Neural crest cell (in vitro differentiated cells): ENCODE results near the gene ELOVL7. TPM values are rescaled to one million over a fixed set of nuclear protein-coding genes. Genes with fewer than 3 reads are reported as not detected.
"Not testable (repeated sequence)": the region's sequence is repeated elsewhere in the genome, so short reads cannot be mapped to it uniquely, and the experiment has no call there.

ENCODE experiments used
- DNase-seq: peaks from one replicate; pipeline ENCODE4 v3.0.0; 2021; ENCODE audit warnings: low read depth, mixed read lengths, low spot score
- H3K27ac Mint-ChIP-seq: one replicate; pipeline ENCODE4 v1.8.0; 2021; ENCODE audit warnings: mild to moderate bottlenecking, mixed read lengths; ENCODE audit not compliant: unreplicated experiment
- H3K27me3 Mint-ChIP-seq: 2 replicates; pipeline ENCODE4 v1.8.0; 2021; ENCODE audit warnings: low read depth, mild to moderate bottlenecking, mixed read lengths
- H3K36me3 Mint-ChIP-seq: 2 replicates; pipeline ENCODE4 v1.8.0; 2021; ENCODE audit warnings: low read depth, mild to moderate bottlenecking, mixed read lengths
- H3K4me1 Mint-ChIP-seq: 2 replicates; pipeline ENCODE4 v1.8.0; 2021; ENCODE audit warnings: mixed read lengths
- H3K4me3 Mint-ChIP-seq: one replicate; pipeline ENCODE4 v1.8.0; 2021; ENCODE audit warnings: mild to moderate bottlenecking, mixed read lengths
- H3K9me3 Mint-ChIP-seq: 2 replicates; pipeline ENCODE4 v1.8.0; 2021; ENCODE audit warnings: mixed read lengths
- total RNA-seq: library from RNA; stranded (reverse); gene quantifications from 2 replicates; pipeline ENCODE4 v1.2.1, GENCODE V29; 2021
- TF ChIP-seq, protein P1 (sequence below): fragments of 200-600 bp; sonication (generic); conservative IDR thresholded peaks from 2 replicates; pipeline ENCODE4 v1.5.0; 2021; ENCODE audit warnings: antibody characterized with exemption, mild to moderate bottlenecking

The ELOVL7 gene
- total RNA-seq, 1 donor from 2014 or later: 0.42 TPM

- H3K4me3 Mint-ChIP-seq: no peak overlapping the region
- H3K9me3 Mint-ChIP-seq: peaks cover 4% of the 10 kb centered on the region
- no peaks in the 10 kb centered on the region for H3K27me3 Mint-ChIP-seq
- TF ChIP-seq, protein P1, sequence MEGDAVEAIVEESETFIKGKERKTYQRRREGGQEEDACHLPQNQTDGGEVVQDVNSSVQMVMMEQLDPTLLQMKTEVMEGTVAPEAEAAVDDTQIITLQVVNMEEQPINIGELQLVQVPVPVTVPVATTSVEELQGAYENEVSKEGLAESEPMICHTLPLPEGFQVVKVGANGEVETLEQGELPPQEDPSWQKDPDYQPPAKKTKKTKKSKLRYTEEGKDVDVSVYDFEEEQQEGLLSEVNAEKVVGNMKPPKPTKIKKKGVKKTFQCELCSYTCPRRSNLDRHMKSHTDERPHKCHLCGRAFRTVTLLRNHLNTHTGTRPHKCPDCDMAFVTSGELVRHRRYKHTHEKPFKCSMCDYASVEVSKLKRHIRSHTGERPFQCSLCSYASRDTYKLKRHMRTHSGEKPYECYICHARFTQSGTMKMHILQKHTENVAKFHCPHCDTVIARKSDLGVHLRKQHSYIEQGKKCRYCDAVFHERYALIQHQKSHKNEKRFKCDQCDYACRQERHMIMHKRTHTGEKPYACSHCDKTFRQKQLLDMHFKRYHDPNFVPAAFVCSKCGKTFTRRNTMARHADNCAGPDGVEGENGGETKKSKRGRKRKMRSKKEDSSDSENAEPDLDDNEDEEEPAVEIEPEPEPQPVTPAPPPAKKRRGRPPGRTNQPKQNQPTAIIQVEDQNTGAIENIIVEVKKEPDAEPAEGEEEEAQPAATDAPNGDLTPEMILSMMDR: no peak
- peaks cover 25% of the 10 kb centered on the region for H3K36me3 Mint-ChIP-seq
- no peaks in the 10 kb centered on the region for H3K4me1 Mint-ChIP-seq
- no peak for DNase-seq
- H3K27ac Mint-ChIP-seq: no peak overlapping the region
Observed at GRCh38 chr5:60887096-60887495, 43.0 kb upstream of the ELOVL7 start.

DNA sequence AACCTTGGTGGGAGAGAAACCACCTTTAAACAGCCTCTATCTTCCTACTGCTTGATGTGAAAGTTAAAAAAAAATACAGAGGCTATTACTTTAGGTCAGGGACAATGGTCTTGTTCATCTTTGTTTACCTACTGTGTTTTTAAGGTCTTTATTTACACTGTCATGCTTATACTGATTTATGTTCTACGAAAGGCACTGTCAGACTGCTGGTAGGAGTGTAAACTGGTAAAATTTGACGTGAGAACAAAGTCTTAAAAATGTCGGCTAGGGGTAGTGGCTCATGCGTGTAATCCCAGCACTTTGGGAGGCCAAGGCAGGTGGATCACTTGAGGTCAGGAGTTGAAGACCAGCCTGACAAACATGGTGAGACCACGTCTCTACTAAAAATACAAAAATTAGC lies 42.1 kb upstream of the ELOVL7 start:
- H3K4me1 Mint-ChIP-seq: no peaks in the 10 kb centered on the region
- no peak for DNase-seq
- TF ChIP-seq, protein P1: no peak
- peaks cover 33% of the 10 kb centered on the region for H3K36me3 Mint-ChIP-seq
- no peak overlapping the region for H3K4me3 Mint-ChIP-seq
- no peaks in the 10 kb centered on the region for H3K27me3 Mint-ChIP-seq
- peaks cover 4% of the 10 kb centered on the region for H3K9me3 Mint-ChIP-seq
- no peak overlapping the region for H3K27ac Mint-ChIP-seq

GRCh38 chr5:60883229-60883628 lies 39.2 kb upstream of the ELOVL7 start:
- H3K4me3 Mint-ChIP-seq: no peak overlapping the region
- no peaks in the 10 kb centered on the region for H3K27me3 Mint-ChIP-seq
- TF ChIP-seq, protein P1: peak; percentile 55
- no peak for DNase-seq
- peaks cover 4% of the 10 kb centered on the region for H3K9me3 Mint-ChIP-seq
- H3K27ac Mint-ChIP-seq: no peak overlapping the region
- H3K36me3 Mint-ChIP-seq: peaks cover 48% of the 10 kb centered on the region
- no peaks in the 10 kb centered on the region for H3K4me1 Mint-ChIP-seq

GRCh38 chr5:60872892-60873291 lies 28.8 kb upstream of the ELOVL7 start:
- TF ChIP-seq, protein P1: no peak
- Mint-ChIP-seq H3K27ac (no peak overlapping the region), H3K4me1 (no peaks in the 10 kb centered on the region), H3K27me3 (no peaks in the 10 kb centered on the region), H3K36me3 (peaks cover 31% of the 10 kb centered on the region), H3K4me3 (no peak overlapping the region), H3K9me3 (peaks cover 17% of the 10 kb centered on the region)
- DNase-seq: no peak

- Mint-ChIP-seq H3K4me1 (no peaks in the 10 kb centered on the region), H3K27me3 (no peaks in the 10 kb centered on the region), H3K9me3 (peaks cover 17% of the 10 kb centered on the region), H3K36me3 (peaks cover 31% of the 10 kb centered on the region), H3K4me3 (no peak overlapping the region), H3K27ac (no peak overlapping the region)
- TF ChIP-seq, protein P1: no peak
- DNase-seq: no peak
Observed at GRCh38 chr5:60870857-60871256, 26.8 kb upstream of the ELOVL7 start.

DNA sequence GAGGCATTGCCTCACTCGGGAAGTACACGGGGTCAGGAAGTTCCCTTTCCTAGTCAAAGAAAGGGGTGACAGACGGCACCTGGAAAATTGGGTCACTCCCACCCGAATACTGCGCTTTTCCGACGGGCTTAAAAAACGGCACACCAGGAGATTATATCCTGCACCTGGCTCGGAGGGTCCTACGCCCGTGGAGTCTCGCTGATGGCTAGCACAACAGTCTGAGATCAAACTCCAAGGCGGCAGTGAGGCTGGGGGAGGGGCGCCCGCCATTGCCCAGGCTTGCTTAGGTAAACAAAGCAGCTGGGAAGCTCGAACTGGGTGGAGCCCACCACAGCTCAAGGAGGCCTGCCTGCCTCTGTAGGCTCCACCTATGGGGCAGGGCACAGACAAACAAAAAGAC lies 16.5 kb upstream of the ELOVL7 start:
- H3K27me3 Mint-ChIP-seq, H3K9me3 Mint-ChIP-seq, H3K4me3 Mint-ChIP-seq, DNase-seq, H3K27ac Mint-ChIP-seq, H3K4me1 Mint-ChIP-seq: not testable (repeated sequence)
- H3K36me3 Mint-ChIP-seq: peaks cover 13% of the 10 kb centered on the region
